HG03045 (cell line): Measurements from ENCODE around the gene SMG9.

ENCODE experiments used
- ATAC-seq: cut with Tn5 transposase; IDR thresholded peaks from one replicate; pipeline ENCODE4 v1.9.1; 2021; ENCODE audit warnings: mild to moderate bottlenecking, moderate library complexity; ENCODE audit not compliant: unreplicated experiment

SMG9 gene

DNA sequence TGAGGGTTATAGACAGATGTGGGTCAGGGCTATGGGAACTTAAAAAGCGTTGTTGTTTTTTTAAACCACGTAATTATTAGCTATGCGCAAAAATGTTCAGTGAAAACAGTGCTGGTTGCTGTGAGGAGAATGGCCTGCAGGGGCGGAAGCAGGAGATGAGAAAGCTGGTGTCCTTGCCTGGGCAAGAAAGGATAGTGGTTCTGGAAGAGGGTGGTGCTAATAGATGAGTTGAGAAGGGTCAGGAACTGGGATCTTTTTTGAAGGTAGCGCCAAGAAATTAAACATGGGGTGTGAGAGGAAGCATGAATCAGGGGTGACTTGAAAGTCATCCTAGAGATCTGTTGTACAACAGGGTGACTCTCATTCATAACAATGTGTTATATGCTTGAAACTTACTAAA lies 4.8 kb upstream of the SMG9 start:
- no peak for ATAC-seq

DNA sequence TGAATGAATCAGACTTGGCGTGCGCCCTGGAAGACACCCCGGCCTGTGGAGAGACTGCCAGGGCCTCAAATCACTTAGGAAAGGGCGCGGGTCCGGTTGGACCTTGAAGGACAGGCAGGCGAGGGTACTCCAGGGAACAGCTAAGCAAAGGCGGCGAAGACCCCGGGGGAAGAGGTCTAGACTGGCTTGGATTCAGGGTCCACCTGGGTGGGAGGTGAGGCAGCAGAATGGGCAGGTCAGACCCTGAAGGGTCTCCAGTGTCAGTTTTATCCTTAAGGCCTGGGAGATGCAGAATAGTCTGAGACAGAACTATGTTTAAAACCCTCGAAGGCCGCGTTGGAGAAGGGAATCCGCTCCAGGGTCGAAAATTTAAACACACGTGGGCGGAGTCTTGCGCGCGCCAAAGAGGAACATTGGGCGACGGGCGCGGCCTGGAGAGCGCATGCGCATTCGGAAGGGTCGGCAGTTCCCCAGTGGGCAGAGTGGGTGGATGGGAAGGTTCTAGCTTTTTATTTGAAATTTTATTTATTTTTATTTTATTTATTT lies 567 bp upstream of the SMG9 start:
- no peak for ATAC-seq

DNA sequence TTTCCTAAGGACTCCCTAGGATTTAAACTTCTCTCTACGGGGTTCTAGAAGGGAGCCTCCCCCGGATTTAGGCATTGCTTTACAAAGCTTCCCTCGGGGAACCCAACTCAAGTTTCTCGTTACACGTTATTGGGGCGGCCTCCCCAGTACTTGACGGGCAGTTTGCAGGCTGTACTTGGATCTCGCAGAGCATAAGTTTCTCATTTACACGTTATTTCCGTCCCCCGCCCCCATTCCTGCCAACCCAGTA lies 584 bp downstream of the SMG9 start:
- ATAC-seq = no peak

DNA sequence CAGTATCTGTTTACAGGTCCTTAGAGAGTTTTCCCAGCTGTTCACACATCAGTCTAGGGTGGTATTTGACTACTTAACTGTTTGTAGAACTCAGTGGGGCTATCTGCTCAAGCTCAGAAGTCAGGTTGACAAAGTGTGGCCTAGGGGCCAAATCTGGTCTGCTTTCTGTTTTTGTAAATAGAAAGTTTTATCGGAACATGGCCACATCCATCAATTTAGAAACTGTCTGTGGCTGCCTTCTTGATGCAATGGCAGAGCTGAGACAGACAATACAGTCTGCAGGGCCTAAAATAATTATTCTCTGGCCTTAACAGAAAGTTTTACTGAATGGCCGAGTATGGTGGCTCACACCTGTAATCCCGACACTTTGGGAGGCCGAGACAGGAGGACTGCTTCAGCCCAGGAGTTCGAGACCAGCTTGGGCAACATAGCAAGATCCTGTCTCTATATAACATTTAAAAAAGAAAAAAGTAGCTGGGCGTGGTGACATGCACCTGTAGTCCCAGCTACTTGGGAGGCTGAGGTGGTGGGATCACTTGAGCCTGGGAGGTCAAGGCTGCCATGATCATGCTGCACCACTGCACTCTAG lies 2.4 kb downstream of the SMG9 start:
- no peak for ATAC-seq

DNA sequence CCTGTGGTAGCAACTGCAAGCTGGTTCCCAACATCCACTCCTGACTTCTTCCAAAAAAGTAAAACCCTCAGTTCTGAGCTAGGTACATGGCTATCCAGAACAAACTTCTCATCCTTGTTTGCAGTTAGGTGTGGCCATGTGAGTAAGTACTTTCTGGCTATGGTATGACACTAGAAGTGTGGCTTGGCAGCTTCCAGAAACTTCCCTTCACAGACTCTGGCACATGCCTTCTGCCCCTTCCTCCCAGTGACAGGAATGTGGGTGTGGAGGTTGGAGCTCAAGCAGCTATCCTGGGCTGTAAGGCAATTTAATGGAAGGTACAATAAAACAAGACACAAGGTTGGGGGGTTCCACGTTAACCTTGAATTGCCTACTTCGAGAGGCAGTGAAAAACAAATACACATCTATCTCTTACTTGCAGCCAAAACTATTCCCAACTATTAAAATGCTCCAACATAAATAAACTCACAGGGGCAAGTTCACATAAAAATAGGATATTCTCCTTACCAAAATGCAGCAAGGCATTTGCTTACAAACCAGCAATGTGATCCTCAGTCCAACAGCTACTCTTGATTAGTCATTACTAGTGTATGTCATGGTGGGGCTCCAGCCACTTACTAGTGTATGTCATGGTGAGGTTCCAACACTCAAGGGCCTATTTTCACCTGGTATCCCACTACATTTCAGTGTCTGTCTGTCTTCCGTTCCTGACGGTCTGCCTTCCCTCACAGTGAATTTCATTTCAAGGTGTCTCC lies 3.1 kb downstream of the SMG9 start:
- ATAC-seq = no peak

DNA sequence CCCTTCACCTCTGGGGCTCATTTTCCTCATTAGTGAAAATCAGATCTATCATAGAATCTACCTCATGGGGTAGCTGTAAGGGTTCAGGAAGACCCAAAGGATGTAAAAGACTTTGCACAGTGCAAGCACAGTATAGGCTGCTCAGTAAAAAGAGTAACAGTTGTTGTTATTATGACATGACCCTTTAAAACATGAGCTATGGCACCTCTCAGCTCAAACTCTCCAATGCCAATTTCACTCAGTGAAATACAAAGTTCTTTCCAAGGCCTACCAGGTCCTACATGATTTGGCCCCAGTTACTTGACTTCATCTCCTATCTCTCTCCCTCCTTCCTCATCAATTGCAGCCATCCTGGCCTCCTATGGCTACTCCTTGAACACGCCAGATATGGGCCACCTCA lies 4.9 kb downstream of the SMG9 start:
- no peak for ATAC-seq

DNA sequence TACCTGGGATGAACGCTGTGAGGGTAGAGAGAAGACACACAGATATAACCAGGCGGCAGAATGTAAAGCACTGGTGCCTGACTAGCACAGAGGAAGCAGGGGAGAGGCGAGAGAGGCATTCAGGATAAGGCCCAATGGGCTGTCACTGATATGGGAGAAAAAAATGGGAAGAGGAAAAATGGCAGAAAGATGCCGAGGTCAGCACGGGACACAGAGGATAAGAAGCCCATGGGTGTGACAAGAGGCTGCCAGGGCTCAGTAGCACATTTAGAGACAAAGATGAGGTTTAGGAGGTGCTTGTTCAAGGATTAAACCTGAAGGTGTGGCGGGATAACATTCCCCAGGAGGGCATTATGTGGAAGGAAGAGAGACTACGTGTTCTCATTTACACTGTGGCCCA lies 5.6 kb downstream of the SMG9 start:
- no peak for ATAC-seq

DNA sequence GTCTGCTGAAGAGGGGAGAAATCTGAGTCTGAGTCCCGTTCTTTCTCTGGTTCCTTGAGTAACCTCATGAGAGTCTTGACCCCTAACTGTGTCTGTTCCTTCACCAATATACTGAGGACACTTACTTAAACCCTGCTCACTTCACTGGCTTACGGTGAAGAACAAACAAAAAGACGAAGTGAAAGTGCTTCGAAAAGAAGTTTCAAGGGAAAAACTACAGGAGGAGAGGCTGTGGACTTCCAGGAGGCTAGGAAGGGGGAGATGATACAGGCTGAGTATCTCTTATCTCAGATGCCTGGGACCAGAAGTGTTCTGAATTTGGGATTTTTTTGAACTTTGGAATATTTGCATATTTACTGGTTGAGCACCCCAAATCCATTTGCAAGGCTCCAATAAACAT lies 6.1 kb downstream of the SMG9 start:
- ATAC-seq = no peak

DNA sequence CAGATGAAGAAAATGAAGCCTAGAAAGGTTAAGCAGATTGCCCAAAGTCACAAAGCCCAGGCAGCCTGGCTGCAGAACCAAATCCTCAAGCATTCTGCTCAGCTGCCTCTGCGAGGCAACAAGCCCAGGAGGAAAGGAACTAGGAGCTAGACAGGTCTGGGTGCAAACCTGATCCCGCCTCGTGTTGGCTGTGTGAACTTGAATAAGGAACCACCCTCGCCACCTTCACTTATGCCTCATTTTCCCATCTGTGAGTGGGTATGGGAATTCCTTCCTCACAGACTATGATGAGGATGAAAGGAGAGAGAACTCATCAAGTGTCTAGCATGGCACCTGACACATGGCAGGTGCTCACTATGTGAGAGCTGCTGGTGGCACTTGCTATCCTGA lies 6.6 kb downstream of the SMG9 start:
- ATAC-seq = no peak

DNA sequence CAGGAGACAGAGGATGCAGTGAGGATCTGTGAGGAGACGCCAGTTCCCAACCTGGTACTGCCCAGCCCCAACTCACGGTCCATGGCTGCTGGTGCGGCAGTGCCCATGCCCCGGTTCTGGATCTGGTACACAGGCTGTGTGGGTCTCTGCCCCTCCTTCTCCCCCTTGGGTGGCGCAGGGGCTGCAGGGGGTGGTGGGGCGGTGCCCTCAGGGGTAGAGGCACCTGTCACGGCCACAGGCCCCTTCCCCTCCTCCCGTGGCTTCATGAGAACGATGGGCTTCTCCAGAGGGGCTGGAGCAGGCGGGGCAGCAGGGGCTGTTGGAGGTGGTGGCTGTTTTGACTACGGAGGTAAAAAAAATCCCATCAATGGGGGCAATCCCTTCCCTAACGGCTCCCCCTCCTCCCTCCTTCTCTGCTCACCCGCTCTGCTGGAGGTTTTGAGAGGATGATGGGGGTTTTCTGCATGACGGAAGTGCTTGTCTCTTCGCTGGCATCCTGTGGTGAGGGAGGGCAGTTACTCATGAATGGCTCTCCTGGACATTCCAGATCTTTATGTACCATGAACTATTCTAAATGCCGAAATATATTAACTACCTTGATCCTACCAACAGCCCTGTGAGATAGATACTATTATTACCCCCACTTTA lies 7.1 kb downstream of the SMG9 start:
- ATAC-seq = no peak

DNA sequence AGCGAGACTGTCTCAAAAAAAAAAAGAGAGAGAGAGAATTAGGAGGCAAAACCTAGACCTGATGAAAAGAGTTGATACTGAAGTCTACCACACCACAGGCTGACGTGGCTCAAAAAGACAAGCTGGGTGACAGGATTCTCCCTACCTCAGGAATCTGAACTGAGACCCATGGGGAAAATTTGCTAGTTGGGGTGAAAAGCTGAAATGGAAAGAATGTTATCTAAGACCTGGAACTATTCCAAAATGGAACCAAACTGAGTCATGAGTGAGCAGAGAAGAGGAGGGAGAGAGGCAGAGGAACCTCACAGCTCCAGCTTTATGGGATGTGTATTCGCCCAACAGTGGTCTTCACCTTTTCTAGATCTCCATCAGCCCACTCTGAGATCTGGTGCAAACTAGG lies 11.7 kb downstream of the SMG9 start:
- no peak for ATAC-seq

DNA sequence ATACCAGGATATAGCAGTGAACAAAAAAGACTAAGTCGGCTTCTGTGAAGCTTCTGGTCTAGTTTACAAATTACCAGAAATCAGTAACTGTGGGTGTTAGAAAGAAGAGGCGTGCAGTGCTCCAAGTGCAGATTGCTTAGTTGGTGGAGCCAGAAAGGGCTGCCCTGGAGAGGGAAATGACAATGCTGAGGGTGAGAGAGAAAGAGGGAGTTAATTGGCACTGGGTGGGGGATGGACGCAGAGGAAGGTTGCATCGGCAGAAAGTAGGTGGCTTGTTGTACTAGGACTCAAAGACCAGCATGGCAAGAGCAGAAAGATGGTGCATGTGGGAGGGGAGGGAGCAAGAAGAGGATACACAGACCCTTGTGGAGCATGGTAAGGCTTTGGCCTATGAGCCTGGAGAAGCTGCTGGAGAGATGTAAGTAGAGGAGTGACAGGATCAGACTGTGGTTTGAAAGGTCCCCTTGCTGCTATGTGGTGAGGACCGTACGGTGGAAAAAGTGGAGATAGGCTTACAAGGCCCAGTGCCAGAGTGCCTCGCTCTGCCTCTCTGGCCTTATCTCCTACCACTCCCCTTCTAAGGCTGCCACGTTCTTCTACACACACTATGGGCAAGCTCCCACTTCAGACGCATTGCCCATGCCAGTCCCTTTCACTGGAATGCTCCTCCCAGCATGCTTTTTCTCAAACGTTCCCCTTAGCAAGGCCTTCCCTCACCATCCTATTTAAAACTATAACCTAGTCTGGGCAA lies 13.5 kb downstream of the SMG9 start:
- no peak for ATAC-seq

DNA sequence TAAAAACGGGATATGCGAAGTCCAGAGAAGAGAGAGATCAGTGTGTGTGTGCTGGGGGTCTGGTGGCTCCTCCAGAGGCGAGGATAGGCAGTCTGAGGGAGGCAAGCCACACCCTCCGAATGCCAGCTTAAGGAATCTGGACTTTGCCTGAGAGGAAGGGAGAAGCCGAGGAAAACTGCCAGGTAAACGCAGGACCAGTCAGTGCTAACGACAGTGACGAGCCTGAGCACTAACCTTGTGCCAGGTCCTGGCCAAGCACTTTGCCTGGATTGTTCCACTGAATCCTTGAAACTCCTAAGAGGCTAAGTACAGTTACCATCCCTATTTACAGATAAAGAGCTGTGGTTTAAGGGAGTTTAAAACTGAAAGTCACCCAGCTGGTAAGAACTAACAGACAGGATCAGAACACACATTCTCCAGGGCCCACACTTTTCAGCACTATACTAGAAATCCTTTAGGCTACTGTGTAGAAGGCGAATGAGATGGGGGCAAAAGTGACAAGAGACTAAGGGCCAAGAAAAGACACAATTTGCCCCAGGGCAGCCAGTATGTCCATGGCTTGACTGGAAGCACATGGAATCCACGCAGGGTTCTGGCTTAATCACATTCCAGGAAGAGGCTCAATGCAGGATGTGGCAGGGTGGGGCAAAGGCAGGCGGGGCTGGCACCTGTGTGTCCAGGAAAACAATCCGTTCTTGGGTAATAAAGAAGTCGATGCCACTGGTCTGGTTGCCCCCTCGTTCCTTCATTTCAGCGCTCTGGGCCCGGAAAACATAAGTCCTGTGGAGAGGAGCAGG lies 15.1 kb downstream of the SMG9 start:
- no peak for ATAC-seq

DNA sequence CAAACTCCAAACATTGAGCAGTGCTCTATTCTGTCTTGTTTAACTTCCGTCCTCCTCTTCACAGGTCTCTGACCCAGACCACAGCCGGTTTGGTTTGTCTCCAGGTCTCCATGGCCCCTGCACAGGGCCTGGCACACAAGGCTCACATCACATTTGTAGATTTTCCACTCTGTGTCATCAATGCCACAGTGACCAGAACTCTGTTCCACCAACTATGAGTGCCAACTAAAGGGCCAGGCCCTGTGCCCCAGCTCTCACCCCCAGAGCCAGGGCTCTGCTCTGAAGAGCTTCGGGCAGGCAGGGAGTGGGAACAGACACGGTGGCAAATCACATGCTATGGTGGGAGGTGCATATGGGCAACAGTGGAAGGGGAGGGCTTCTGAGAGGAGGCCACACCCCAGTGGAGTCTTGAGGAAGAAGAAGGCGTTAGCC lies 16.0 kb downstream of the SMG9 start:
- ATAC-seq = no peak

DNA sequence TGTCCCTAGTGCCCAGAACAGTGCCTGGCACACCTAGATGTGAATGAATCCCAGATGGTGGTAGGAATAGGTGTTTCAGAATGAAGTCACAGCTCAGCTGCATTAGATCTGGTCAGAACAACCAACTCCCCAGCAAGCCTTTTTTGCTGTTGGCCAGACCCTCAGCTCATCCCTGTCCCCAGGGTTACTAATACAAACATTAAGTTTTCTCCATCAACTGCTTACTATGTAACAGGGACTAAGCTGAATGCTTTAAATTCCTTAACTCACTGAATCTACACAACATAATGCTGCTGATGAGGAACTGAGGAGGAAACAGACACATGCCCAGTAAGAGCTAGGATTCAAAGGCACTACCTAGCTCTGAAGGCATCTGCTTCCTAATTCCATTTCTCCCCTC lies 18.8 kb downstream of the SMG9 start:
- no peak for ATAC-seq

DNA sequence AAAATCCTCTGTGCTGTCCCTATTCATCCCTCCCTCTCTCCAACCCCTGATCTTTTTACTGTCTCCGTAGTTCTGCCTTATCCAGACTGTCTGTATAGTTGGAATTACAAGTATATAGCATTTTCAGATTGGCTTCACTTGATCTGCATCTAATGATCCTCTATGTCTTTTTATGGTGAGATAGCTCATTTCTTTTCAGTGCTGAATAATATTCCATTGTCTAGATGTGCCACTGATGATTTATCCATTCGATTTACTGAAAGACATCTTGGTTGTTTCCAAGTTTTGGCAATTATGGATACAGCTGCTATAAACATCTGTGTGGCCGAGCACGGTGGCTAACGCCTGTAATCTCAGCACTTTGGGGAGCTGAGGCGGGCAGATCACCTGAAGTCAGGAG lies 19.7 kb downstream of the SMG9 start:
- ATAC-seq = no peak

DNA sequence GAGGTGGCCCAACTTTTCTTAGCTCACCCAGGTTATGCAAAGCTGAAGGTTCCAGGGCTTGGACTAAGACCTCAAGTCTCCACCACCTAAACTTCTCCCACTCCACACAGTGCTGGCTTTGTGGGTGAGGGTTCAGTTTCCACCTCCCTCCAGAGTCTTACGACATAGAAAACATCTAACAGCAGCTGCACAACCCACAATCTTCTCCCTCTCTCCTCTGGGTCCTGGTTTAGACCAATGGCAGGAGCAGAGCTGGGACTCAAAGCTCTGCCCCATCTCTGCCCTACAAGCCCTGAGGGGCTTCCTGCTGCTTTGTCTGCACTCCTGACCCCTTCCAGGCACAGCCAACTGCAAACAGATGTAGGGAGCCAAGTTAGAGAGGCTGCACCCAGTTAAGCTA lies 22.9 kb downstream of the SMG9 start:
- no peak for ATAC-seq

DNA sequence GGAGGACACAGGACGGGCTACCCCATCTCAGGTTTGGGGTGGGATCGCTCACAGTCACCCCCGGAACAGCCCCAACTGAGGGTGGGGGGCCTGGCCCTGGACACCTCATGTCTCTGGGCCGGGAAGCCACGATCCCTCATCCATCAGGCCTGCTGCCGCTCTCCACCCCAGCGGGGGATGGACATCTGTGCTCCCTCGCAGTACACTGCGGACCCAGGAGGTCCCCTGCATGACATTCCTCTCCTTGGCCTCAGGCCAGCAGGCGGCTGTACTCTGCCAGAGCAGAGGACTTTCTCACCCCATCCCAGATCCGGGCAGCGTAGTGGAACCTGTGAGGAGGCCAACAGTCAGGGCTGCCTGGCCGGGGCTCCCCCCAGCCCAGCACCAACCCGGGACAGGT lies 23.4 kb downstream of the SMG9 start:
- ATAC-seq = no peak

DNA sequence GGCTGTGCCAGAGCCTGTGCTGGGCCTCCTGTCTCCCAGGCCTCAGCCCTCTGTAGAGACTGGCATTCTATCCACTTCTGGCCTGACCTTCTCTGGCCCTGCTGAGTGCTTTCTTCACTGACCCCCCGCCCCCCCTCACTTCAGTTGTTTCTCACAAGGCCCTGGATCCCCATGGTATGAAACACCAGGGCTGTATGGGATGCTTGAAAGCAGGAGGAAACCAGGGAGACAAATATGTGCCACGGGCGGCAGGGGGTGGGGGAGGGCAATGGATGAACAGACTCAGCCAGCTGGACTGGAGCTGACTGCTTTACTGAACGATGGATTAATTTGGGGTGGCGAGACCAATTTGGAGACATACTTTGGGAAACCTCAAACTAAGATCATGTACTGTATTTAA lies 24.8 kb downstream of the SMG9 start:
- ATAC-seq = no peak

DNA sequence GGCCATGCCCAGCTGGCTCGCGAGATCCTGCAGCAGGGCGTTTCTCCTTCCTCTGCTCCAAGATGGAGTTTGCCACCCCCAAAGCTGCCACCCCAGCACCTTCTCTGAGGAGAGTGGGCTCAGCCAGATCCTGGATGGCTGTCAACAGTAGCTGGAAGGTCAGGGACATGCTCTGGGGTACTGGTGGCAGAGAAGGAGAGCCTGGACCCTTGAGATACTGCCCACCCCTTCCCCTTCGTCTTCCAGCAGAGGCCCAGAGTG lies 27.2 kb downstream of the SMG9 start:
- no peak for ATAC-seq
